CD4-positive, alpha-beta T cell treated with Interleukin-12 subunit alpha and Interleukin-12 subunit beta, for 1 hour (primary cell): ENCODE data around the gene ERVK3-1.

Source experiments
- DNase-seq: peaks from one replicate; pipeline ENCODE4 v3.0.0-alpha.2; 2020

Gene ERVK3-1

DNA sequence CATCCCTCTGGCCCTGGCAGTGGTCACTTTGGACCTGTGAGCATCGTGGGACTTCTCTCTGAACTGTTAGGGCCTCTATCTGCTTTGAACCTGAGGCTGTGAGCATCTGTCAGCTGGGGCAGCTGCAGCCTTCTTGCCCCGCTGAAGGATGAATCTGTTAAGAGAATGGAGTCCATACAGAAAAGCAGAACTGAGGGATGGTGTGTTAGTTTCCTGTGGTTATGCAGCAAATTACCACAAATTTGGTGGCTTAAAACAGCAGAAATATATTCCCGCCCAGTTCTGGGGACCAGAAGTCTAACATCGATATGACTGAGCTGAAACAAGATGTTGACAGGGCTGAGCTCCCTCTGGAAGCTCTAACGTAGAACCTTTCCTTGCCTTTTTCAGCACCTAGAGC, 59.0 kb downstream of the ERVK3-1 start:
- no peak for DNase-seq
